GM18499 (cell line): ENCODE data around the gene HVCN1.
"Not testable (repeated sequence)": the region's sequence is repeated elsewhere in the genome, so short reads cannot be mapped to it uniquely, and the experiment has no call there.

Experiments
- ATAC-seq: cut with Tn5 transposase; IDR thresholded peaks from one replicate; pipeline ENCODE4 v1.9.1; 2021; ENCODE audit warnings: moderate number of reproducible peaks; ENCODE audit not compliant: insufficient read depth, unreplicated experiment

The HVCN1 gene

DNA sequence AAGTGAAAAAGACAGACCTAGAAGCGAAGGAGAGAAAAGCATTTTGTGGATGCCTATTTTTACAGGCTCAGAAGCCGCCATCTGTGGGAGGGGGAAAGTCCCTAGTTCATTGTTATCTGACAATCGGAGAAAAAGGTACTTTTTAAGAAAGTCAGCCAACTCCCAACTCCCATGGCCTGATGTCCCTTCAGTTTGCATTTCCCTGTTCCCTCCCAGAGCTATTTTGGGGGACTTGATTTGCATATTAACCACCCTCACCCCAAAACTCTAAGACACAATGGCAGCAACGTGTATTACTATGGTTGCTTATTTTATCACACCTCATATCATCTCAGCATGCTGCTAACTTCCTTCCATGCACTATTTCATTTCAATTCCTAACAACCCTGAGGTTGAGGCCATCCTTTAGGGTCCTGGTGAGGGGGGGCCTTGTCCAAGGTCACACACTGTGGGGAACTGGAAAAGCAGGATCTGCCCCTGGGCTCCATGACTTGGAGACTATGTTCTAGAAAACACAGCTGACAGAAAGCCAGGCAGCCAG, 18.7 kb downstream of the HVCN1 start:
- ATAC-seq: no peak

DNA sequence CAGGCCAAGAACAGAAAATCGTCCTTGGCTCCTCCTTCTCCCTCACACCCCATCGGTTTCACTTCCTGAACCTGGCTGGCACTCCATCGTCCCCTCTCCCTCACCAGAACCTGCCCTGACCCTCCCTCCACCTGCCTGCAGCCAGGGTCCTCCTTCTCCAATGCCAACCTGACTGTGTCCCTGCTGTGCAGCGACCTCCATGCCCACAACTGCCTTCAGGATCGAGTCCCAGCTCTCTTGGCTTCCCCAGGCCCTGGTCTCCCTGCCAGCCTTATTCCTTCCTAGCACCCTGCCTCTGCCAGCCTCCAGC, 19.8 kb downstream of the HVCN1 start:
- no peak for ATAC-seq

DNA sequence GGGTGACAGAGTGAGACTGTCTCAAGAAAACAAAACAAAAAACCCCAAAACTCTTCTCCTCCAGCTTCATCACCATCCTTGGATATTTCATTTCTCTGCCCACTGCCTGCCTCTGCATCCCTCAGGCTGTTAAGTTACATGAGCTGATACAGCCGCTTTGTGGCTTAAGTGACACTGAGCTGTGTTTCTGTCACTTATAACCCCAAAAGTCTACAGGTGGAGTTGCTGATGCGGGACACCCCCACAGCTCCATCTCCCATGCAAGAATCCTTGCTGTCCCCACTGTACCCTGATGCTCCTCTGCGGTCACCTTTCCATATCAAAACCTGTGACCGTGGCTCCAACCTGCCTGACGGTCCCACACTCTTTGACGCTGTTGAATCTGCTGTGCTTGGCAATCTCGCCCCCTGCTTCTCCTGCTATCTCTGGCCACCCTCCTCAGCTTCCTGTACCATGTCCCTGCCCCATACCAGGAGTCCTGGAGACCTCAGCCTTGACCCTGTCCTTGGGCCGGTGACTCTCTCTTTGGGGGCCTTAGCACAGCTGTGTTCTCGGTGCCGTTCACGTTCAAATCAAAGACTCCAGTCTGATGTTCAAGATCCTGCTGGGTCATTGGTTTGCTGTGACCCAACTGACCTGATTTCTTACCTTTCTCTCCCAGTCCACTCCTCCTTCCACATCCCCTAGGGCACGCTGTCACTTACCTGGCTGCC, 20.3 kb downstream of the HVCN1 start:
- ATAC-seq: no peak

DNA sequence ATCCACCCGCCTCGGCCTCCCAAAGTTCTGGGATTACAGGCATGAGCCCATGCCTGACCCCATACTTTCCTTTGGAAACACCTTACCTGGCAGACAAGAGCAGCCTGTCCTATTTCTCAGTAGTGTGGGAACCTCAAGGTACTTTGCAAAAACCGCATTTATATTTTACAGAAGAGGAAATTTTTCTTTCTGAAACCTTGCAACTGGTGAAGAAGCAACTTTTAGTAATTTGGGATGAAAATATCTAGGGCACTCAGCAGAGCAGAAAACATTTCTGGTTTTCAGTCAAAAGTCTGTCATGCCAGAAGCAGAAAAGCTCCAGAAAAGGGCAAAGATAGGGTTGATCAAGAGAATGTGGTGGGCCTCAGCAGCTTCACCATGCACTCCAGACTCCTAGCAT, 21.2 kb downstream of the HVCN1 start:
- ATAC-seq: no peak

DNA sequence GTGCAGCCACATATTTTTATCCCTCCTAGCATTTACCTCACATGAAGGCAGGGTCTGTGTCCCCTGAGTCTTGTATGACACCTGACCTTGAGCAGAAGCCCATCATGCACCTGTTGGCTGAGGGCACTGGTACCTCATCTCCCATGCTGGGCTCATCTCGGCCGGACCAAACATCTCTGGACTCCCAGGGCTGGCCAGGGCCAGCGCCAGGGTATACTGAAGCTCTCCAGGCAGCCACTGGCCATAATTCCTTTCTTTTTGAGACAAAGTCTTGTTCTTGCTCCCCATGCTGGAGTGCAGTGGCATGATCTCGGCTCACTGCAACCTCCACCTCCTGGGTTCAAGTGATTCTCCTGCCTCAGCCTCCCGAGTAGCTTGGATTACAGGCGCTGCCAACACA, 22.0 kb downstream of the HVCN1 start:
- no peak for ATAC-seq

DNA sequence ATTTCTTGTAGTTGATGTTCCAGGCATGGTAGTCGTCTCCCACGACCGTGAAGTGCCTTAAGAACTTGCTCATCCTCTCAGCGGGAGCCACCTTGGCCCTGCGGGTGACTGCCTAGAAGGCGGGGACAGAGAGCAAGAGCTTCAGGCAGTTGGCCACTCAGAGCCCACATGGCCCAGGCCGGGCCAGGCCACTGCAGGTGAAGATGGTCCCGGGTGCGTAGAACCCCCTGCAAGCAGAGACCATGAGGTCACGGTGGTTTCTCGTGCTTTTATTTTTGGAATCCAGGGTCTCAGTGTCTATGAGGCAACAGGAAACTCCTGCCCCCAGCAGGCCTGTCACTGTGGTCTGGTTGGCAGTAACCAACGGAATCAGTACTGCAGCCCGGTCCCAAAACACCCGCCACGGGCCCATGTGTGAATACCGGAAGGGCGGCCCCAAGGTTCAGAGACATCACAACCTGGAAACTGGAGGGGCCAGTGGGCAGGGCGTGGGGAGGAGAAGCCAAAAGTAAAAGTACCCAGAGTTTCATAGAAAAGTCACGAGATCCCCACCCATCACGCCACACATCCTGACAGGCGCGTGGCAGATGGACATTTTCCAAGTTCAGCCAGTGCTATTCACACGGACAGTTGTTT, 27.5 kb downstream of the HVCN1 start:
- ATAC-seq: peak; percentile 76

DNA sequence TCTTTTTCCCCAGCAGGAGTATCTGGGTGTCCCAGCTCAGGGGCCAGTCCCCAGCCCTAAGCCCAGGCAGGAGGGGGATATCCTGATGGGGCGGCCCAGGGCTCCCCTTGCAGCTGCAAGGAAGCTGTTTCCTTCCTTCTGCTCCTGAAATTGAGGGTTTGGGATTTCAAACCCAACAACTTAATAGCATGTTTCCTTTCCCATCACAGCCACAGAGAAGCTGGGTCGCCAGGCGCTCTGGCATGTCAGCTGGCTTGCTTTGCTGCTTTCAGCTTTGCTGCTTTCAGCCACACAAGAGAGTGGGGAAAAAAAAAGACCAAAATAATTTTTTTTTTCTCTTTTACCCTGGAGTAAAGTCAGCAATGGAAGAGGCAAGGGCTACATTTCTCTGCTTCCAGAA, 30.0 kb downstream of the HVCN1 start:
- ATAC-seq: no peak

DNA sequence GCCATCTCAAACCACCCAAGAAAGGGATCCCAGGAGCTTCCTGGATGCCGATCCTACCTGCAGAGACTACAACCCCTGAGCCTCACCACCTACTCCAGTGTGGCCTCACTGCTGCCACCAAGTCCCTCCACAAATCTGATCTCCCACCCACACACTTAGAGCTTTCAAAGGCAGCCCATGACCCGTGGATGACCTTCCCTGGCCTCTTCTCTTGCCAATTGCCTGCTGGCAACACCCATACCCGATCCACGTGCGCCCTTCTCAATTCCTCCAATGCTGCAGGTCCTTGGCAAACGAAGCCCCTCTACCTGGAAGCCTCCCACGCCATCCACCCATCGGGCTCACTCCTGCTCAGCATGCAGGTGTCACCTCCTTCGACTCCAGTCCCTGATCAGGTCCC, 30.7 kb downstream of the HVCN1 start:
- ATAC-seq: no peak

DNA sequence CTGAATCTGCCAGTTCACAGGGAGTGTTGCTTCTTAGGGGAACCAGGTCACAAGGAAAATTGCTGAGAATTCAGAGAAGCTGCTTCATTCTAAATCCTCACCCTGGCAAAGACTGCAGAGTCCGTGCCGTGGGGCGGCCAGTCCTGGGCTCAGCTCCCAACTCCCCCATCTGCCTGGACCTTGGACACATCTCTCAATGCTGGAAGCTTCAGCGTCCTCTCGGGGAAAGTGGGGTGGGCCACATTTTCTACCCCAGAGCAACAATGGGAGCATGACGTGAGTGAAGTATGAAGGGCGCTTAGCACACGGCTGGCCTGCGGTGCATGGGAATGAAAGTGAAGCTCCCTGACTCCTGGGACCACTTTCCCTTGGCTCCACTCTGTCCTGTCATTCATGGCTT, 31.2 kb downstream of the HVCN1 start:
- no peak for ATAC-seq

DNA sequence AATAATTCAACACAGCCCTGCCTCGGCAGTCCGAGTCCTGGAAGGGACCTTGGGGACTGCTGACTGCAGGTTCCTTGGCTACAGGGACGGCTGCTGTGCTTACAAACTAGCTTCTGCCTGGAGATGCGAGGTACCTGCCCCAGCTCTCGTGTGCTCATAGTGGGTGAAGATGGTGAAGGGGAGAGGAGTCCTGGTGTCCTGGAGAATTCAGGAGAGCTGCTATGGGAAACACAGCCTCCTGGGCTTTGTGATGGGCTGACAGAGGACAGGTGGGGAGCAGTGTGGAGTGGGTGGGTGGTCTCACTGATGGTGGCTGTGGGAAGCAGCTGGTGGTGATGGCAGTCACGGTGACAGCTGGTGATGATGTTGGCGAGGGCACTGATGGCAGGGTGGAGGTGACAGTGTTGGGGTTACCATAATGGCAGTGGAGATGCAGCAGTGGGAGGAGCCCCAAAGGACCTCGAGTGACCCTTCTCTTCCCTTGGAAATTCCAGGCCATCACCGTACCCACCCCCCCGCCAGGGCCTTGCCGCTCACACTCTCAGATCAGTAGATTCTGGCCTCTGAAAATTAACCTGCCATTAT, 32.8 kb downstream of the HVCN1 start:
- ATAC-seq: no peak

DNA sequence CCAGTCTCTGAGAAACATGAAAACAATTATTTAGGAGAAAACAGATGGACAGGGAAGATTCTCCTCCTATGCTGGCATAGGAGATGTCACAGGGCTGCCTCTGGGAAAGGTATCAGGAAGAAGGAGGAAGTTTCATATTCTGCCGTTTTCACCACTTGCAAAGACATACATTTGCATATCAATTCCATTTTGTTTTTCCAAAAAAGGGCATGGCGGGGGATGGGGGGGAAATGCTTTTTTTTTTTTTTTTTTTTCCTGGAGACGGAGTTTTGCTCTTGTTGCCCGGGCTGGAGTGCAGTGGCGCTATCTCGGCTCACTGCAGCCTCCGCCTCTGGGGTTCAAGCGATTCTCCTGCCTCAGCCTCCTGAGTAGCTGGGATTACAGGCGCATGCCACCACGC, 34.7 kb downstream of the HVCN1 start:
- not testable (repeated sequence) for ATAC-seq

DNA sequence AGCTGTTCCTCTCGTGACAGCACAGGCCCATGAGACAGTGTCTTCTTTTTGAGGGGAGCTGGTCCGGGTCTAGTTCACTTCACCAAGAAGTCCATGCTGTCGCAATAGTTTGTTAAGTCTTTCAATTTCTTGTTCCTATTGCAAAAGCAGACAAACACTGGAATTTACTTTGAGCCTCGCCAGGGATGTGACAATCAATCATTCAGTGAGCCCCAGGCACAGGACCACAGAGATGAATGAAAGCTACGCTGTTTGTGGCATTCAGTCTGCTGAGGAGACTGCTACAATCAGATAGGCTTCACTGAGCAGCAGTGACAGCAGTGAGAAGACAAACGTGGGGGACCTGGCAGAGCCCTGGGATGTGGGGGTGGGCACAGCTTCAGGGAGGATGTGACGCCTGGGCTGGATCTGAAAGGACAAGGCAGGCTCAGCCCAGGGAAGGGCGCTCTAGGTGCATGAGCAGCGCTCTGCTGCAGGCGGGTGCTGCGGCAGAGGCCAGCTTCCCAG, 39.5 kb downstream of the HVCN1 start:
- no peak for ATAC-seq

DNA sequence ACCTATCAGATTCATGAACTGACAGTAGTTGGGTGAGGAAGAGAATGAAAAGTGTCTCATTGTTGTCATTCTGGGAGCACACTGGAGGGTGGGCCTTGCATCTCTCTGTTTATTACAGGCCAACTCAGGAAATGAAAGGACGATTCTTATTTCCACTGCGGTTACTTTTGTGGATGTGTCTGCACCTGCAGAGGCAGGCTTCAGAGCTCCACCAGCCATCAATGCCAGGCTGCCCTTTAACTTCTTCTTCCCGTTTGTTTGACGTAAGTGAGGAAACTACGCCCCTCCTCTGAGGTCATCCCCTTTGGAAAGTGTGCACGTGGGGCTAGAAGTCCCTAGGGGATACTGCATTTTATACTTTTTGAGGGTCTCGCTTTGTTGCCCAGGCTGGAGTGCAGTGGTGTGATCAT, 41.3 kb downstream of the HVCN1 start:
- no peak for ATAC-seq

DNA sequence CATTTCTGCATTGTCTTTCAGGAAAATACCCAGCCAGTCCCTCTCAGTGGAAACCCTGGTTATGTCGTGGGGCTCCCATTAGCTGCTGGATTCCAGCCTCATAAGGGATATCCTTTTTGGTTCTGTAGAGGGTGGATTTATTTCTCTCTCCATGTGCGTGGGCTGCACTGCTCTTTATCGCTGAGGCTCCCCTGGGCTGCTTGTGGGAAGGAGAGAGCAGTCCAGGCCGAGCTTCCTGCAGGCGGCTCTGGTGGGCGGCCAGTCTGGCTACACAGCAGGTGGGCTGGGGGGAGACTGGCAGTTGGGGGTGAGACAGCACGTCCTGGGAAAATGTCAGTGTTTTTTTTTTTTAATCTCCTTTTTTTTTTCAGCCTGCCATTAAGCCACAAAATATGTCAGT, 47.4 kb downstream of the HVCN1 start:
- ATAC-seq: no peak

DNA sequence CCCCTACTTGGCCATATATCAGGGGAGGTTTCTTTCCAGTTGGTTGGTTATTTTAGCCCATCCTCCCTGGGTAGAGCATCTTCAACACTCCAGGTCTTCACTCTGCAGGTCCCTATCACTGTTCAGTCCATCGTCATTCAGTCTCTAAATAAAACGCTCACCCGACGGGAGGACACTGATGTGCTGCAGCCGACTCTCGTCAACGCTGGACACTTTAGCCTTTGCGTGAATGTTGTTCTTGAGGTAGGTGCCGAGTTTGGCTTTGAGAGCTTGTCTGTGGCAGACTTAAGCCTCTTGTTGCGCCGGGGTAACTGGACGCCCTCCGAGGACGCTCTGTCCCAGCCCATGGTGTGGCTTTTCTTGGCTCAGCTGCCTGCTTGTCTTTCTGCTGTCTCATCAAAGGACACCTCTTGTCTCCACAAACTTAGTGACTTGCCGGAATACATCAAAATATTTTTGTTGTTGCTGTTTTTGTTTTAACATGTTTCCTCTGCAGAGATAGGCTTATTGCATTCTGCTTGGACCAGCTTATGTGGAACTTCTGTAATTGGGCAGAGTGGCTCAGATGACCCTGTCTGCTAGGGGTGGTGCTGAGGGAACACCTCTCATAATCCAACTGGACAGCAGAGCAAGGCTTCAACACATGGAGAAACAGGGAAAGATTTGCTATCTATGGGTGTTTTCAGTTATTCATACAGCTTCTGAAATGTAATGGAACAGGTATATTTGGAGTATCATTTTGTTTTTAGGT, 48.5 kb downstream of the HVCN1 start:
- ATAC-seq: no peak

DNA sequence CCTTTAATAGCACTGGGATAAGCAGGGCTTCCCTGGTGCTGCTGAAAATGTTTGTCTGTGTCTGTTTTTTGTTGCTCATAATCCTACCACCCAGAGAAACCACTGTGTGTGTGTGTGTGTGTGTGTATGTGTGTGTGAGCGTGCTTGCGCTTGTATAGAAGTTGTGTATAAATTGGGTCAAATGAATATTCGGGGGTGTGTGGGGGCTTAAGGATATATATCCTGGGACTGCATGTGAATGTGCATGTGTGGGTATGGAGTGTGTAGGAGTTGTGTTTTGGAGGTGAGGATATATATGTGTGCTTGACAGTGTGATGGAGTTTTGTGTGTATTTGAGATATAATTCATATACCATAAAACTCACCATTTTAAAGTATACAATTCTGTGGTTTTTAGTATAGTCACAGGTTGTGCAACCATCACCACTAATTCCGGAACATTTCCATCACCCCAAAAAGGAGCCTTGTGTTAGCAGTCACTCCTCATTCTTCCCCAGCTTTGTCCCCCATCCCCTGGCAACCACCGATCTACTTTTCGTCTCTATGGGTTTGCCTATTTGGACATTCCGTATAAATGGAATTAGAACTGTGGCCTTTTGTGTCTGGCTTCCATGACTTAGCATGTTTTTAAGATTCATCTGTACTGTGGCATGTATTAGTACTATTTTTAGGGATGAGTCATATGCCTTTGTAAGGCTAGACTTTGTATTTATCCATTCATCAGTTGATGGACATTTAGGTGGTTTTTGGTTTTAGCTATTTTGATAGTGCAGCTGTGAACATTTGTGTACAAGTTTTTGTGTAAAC, 49.4 kb downstream of the HVCN1 start:
- no peak for ATAC-seq

DNA sequence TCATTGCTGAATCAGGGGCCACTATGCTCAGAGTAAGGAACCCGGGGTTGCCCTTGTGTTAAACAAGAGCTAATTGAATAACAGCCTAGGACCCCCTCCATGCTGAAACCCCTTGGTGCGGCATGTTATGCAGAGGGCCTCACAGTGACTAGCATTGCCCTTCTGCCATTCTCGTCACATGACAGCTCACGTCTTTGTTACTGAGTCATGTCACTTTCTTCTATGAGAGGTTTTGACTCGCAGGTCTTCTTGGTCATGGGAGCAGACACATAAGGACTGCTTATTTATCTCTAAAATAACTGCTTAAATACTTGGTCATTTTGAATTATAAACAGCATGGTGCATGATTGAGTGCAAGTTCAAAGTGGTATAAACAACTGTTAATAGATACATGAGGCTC, 50.1 kb downstream of the HVCN1 start:
- ATAC-seq: no peak

DNA sequence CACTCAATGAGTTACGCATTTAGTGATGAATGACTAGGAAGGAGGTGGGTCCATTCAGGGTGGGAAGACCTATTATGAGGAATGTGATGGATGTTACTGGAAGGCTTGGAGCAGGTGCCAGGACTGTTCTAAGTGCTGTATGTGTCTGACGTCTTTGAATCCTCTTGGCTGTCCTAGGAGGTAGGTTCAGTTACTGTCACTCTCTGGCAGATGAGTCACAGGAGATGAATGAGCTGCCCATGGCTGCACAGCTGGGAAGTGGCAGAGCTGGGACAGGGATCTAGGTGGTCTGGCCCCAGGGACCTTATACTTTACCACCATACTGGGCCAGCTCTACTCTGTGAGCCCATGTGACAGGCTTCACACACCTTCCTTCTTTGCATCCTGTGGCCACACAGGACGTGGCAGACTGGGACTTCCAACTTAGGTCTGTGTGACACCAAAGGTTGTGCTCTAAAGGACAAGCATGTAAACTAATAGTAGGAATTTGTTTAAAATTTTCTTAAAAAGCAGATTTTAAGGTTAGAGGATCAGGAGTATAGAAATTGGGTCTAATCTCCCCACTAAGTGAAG, 51.0 kb downstream of the HVCN1 start:
- no peak for ATAC-seq

DNA sequence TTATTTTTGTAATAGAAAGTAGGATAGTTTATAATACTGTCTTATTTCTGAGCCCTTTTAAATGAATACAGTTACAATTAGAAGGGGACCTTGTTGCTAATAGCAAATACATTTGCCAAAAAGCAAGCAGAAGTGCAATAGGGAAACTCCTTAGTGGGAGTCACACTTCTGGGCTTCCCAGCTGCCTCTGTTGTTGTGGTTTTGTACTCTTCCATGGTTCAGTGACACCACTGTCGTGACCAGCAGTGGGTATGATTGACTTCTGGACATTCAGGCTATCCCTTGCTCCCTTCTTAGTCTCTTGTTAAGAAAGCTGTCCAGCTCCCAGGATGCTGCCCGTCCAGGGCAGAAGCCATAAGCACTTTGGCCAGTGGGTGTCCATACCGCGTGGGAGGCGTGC, 52.4 kb downstream of the HVCN1 start:
- no peak for ATAC-seq

DNA sequence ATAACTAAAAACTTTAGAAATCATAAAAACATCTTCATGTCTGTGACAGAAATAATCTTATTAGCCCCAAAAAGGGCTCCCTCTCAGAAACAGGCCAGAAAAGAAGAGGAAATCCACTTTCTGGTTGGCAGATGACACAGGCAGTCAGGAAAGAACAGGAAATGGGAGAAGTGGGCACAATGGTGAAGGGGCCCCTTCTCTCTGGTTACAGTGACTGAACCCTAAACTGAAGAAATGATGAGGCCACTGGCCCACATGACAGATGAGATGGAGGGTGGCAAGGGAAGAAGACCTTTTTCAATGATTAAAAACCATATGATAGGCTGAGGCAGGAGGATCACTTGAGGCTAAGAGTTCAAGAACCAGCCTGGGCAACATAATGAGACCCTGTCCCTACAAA, 53.9 kb downstream of the HVCN1 start:
- no peak for ATAC-seq
